Hepatic stellate cell (primary cell): ENCODE measurements around the gene ZNF705A.
"Not testable (repeated sequence)": the region's sequence is repeated elsewhere in the genome, so short reads cannot be mapped to it uniquely, and the experiment has no call there.

ENCODE experiments used
- DNase-seq: peaks from one replicate; pipeline ENCODE4 v3.0.0; 2011; ENCODE audit warnings: low spot score

Gene ZNF705A

GRCh38 chr12:8184206-8184605 lies 27.4 kb downstream of the ZNF705A start:
- DNase-seq: not testable (repeated sequence)

GRCh38 chr12:8188088-8188487 lies 31.3 kb downstream of the ZNF705A start:
- not testable (repeated sequence) for DNase-seq

- DNase-seq: peak; percentile 31
These were observed 41.0 kb downstream of the ZNF705A start for GRCh38 chr12:8197685-8198308.

- DNase-seq: not testable (repeated sequence)
These were observed 62.0 kb downstream of the ZNF705A start for GRCh38 chr12:8218711-8219382.

GRCh38 chr12:8221375-8221774 lies 64.6 kb downstream of the ZNF705A start:
- DNase-seq: not testable (repeated sequence)

GRCh38 chr12:8221844-8222243 lies 65.0 kb downstream of the ZNF705A start:
- not testable (repeated sequence) for DNase-seq

GRCh38 chr12:8222303-8222702 lies 65.5 kb downstream of the ZNF705A start:
- not testable (repeated sequence) for DNase-seq

GRCh38 chr12:8223646-8224045 lies 66.8 kb downstream of the ZNF705A start:
- not testable (repeated sequence) for DNase-seq

- not testable (repeated sequence) for DNase-seq
These were observed 68.0 kb downstream of the ZNF705A start for GRCh38 chr12:8224782-8225181.

- no peak for DNase-seq
These were observed 69.5 kb downstream of the ZNF705A start for GRCh38 chr12:8226355-8226754.

- DNase-seq: not testable (repeated sequence)
These were observed 70.3 kb downstream of the ZNF705A start, which contains the start of gene FAM90A1 for GRCh38 chr12:8226992-8227731. Gene FAM90A1 (minus strand): TSS chr12:8227618. CDS start chr12:8224832, 2,786 bp downstream.

- DNase-seq: not testable (repeated sequence)
These were observed 70.9 kb downstream of the ZNF705A start for GRCh38 chr12:8227732-8228077.

- not testable (repeated sequence) for DNase-seq
These were observed 71.8 kb downstream of the ZNF705A start for GRCh38 chr12:8228607-8229006.

- DNase-seq: not testable (repeated sequence)
These were observed 72.7 kb downstream of the ZNF705A start for GRCh38 chr12:8229486-8229885.
